ENCODE results near the gene ERH.
A peak's percentile ranks its signal among the peaks of the same experiment; 100 is the strongest.
"Not testable (repeated sequence)": the region's sequence is repeated elsewhere in the genome, so short reads cannot be mapped to it uniquely, and the experiment has no call there.

Gene ERH

DNA sequence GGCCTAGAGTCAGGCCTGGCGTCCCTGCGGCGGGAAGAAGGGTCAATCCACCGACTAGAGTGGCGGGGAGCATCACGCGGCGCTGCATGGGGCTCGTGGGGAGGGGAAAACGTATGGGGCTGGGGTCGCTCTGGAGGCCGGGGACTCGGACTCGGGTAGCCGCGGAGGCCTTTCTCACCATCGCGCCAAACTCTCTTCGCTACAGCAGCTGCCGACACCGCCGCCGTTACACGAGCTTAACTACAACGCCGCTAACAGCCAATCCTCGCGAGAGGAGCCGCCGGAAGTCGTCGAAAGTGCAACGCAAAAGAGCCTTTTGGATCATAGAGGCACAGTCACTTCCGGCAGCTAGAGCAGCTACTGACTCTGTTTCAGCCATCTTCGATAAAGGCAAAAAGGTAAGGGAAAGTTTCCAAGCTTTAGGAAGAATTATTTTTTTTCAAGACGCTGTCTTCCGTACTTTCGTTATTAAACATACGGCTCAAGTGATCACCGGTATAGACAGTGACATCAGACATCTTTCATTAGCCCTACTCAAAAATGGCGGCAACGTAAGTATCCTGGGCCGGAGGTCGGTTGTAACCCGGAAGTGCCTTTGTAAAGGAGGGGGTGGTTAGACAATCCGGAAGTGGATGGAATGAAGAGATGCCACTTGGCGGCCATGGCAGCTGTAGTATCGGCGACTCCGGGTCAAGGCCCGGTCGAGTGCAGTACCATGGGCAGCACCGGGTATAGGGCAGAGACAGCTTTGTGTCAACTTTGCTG, at the start of gene ERH, which contains the start of gene SLC39A9:
ERH (minus strand) TSS at position 247 of the 765 bp plus-strand sequence; CDS start at position 181, 66 bp downstream.
SLC39A9 (plus strand) TSS at position 640 of the 765 bp plus-strand sequence. CDS start 678 bp downstream, outside the sequence.
- peaks cover 73% of the 10 kb centered on the region for H3K4me1 Mint-ChIP-seq (ENCODE audit: low read depth)
- no peaks in the 10 kb centered on the region for H3K27me3 Mint-ChIP-seq
- no peaks in the 10 kb centered on the region for H3K9me3 Mint-ChIP-seq
- peaks cover 45% of the 10 kb centered on the region for H3K36me3 Mint-ChIP-seq (ENCODE audit: low read depth)
- H3K27ac Mint-ChIP-seq: peak within 1 kb of the TSS; percentile 98
- peak within 1 kb of the TSS; percentile 92 for H3K4me3 Mint-ChIP-seq

DNA sequence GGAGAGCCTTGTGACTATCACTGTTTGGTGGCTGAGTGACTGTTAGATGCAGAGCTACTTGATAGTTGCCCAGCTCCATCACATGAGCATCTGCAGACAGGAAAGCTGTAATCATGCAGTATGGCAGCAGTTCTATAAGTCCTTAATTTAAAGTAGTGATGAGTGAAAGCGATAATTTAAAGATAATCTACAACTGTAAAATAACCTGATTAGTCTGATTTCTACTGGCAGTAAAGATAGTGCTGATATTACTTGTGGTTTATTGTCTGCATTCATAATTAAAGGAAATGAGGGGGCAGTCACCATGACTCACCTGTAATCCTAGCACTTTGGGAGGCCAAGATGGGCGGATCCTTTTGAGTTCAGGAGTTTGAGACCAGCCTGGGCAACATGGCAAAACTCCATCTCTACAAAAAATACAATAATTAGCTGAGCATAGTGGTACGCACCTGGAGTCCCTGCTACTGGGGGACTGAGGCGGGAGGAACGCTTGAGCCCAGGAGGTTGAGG, 45.3 kb upstream of the ERH start:
- Mint-ChIP-seq H3K36me3 (ENCODE audit: low read depth) (peaks cover 49% of the 10 kb centered on the region), H3K9me3 (no peaks in the 10 kb centered on the region), H3K4me3 (peak overlapping the region; percentile 37), H3K27me3 (no peaks in the 10 kb centered on the region), H3K4me1 (ENCODE audit: low read depth) (peaks cover 23% of the 10 kb centered on the region), H3K27ac (peak overlapping the region; percentile 40)

DNA sequence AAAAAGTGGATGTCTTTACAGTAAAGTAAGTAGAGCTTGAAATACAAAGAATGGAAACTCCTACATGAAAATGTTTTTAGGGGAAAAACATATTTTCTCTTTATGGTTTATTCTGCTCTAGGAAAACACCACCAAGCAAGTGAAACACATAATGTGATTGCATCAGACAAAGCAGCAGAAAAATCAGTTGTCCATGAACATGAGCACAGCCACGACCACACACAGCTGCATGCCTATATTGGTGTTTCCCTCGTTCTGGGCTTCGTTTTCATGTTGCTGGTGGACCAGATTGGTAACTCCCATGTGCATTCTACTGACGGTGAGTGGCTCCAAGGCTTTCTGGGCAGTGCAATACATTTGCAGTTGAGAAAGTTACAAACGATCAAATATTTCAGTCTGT, 43.8 kb upstream of the ERH start:
- peak overlapping the region; percentile 27 for H3K4me3 Mint-ChIP-seq
- H3K4me1 Mint-ChIP-seq (ENCODE audit: low read depth): peaks cover 23% of the 10 kb centered on the region
- peaks cover 46% of the 10 kb centered on the region for H3K36me3 Mint-ChIP-seq (ENCODE audit: low read depth)
- no peaks in the 10 kb centered on the region for H3K9me3 Mint-ChIP-seq
- no peaks in the 10 kb centered on the region for H3K27me3 Mint-ChIP-seq
- peak overlapping the region; percentile 78 for H3K27ac Mint-ChIP-seq

DNA sequence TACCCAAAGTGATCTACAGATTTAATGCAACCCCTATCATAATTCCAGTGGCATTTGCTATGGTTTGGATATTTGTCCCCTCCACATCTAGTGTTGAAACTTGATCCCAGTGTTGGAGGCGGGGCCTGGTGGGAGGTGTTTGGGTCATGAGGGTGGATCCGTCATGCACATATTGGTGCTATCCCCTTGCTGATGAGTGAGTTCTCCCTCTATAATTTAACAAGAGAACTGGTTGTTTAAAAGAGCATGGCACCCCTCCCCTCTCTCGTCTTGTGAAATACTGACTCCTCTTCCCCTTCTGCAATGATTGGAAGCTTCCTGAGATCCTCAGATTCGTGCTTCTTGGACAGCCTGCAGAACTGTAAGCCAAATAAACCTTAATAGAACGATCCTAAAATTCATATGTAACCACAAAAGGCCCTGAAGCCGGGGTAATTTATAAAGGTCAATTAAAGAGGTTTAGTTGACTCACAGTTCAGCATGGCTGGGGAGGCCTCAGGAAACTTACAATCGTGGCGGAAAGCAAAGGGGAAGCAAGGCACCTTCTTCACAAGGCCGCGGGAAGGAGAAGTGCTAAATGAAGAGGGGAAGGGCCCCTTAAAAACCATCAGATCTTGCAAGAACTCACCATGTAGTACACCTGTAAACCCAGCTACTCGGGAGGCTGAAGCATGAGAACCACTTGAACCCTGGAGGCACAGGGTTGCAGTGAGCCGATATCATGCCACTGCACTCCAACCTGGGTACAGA, 41.6 kb upstream of the ERH start:
- Mint-ChIP-seq H3K9me3 (no peaks in the 10 kb centered on the region), H3K36me3 (ENCODE audit: low read depth) (peaks cover 44% of the 10 kb centered on the region), H3K27ac (no peak overlapping the region), H3K27me3 (no peaks in the 10 kb centered on the region), H3K4me3 (no peak overlapping the region), H3K4me1 (ENCODE audit: low read depth) (peaks cover 30% of the 10 kb centered on the region)

DNA sequence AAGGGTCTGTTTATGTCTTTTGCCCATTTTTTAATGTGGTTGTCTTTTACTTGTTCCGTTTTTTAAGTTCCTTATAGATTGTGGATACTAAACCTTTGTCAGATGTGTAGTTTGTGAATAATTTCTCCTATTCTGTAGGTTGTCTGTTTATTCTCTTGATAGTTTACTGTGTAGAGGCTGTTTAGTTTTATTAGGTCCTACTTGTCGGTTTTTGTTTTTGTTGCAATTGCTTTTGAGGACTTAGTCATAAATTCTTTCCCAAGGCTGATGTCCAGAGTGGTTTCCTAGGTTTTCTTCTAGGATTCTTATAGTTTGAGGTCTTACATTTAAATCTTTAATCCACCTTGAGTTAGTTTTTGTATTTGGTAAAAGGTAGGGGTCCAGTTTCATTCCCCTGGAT, 34.3 kb upstream of the ERH start:
- H3K9me3 Mint-ChIP-seq: no peaks in the 10 kb centered on the region
- no peak overlapping the region for H3K4me3 Mint-ChIP-seq
- H3K27me3 Mint-ChIP-seq: no peaks in the 10 kb centered on the region
- H3K4me1 Mint-ChIP-seq (ENCODE audit: low read depth): peaks cover 17% of the 10 kb centered on the region
- peaks cover 37% of the 10 kb centered on the region for H3K36me3 Mint-ChIP-seq (ENCODE audit: low read depth)
- H3K27ac Mint-ChIP-seq: no peak overlapping the region

DNA sequence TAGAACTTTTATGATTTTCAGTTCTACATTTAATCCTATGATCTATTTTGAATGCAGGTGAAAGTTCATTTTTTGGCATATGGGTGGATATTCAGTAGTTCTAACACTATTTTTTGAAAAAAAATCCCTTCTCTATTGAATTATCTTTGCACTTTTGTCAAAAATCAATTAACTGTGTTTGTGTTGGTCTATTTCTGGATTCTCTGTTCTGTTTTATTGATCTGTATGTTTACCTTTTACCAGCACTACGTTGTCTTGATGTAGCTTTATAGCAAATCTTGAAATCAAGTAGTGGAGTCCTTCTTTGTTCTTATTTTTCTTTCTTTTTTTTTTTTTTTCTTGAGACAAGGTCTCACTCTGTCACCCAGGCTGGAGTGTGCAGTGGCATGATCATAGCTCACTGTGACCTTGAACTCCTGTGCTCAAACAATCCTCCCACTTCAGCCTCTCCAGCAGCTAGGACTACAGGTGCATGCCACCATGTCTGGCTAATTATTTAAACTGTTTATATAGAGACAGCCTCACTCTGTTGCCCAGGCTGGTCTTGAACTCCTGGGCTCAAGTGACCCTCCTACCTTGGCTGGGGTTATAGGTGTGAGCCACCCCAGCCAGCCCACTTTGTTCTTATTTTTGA, 32.3 kb upstream of the ERH start:
- no peak overlapping the region for H3K4me3 Mint-ChIP-seq
- H3K4me1 Mint-ChIP-seq (ENCODE audit: low read depth): peaks cover 17% of the 10 kb centered on the region
- no peaks in the 10 kb centered on the region for H3K9me3 Mint-ChIP-seq
- H3K36me3 Mint-ChIP-seq (ENCODE audit: low read depth): peaks cover 46% of the 10 kb centered on the region
- H3K27ac Mint-ChIP-seq: no peak overlapping the region
- H3K27me3 Mint-ChIP-seq: no peaks in the 10 kb centered on the region

DNA sequence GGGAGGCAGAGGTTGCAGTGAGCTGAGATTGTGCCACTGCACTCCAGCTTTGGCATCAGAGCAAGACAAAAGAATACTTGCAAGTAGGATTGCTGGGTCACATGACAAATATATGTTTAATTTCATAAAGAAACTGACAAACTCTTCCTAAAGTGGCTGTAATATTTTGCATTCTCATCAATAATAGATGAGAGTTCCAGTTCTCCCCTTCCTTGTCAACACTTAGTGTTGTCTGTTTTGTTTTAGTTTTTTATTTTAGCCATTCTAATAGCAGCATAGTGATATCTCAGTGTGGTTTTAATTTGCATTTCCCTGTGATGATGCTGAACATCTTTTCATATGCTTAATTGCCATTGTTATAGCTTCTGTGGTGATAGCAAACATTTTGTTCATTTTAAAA, 31.5 kb upstream of the ERH start:
- no peaks in the 10 kb centered on the region for H3K9me3 Mint-ChIP-seq
- H3K27me3 Mint-ChIP-seq: no peaks in the 10 kb centered on the region
- no peak overlapping the region for H3K4me3 Mint-ChIP-seq
- H3K4me1 Mint-ChIP-seq (ENCODE audit: low read depth): peaks cover 9% of the 10 kb centered on the region
- H3K36me3 Mint-ChIP-seq (ENCODE audit: low read depth): peaks cover 47% of the 10 kb centered on the region
- no peak overlapping the region for H3K27ac Mint-ChIP-seq

DNA sequence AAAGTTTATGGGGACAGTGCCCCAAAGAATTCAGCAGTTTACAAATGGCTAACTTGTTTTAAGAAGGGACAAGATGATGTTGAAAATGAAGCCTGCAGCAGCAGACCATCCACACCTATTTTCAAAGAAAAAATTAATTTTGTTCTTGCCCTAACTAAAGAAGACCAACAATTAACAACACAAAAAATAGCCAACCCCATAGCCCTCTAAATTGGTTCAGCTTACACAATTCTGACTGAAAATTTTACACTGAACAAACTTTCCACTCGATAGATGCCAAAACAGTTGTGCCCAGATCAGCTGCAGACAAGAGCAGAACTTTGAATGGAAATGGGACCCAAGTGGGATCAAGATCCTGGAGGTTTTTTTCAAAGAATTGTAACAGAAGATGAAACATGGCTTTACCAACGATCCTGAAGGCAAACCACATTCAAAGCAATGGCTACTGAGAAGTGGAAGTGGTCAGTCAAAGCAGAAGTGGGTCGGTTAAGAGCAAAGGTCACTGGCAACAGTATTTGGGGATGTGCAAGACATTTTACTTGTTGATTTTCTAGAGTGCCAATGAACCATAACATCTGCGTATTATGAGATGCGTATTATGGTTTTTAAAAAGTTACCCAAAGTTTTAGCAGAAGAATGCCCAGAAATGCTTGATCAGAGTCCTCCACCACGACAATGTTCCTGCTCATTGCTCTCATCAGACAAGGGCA, 30.3 kb upstream of the ERH start:
- Mint-ChIP-seq H3K27ac (no peak overlapping the region), H3K9me3 (no peaks in the 10 kb centered on the region), H3K4me1 (ENCODE audit: low read depth) (peaks cover 9% of the 10 kb centered on the region), H3K27me3 (no peaks in the 10 kb centered on the region), H3K4me3 (no peak overlapping the region), H3K36me3 (ENCODE audit: low read depth) (peaks cover 53% of the 10 kb centered on the region)

DNA sequence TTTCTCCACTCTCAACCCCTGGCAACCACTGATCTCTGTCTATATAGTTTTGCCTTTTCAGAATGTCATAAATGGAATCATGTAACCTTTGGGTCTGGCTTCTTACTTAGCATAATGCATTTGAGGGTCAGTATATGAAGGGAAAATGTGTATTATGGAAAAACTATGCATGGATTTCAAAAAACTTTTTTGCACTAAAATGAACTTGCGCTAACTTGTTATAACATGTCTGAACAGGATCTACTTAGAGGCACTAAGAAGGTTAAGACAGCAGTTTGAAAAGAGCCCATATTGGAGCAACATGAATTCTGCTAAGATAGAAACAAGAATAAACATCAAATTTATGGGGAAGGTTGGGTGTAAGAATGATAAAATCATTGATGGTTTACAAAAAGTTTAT, 29.5 kb upstream of the ERH start:
- Mint-ChIP-seq H3K4me1 (ENCODE audit: low read depth) (peaks cover 9% of the 10 kb centered on the region), H3K36me3 (ENCODE audit: low read depth) (peaks cover 53% of the 10 kb centered on the region), H3K27me3 (no peaks in the 10 kb centered on the region), H3K27ac (no peak overlapping the region), H3K9me3 (no peaks in the 10 kb centered on the region), H3K4me3 (no peak overlapping the region)

DNA sequence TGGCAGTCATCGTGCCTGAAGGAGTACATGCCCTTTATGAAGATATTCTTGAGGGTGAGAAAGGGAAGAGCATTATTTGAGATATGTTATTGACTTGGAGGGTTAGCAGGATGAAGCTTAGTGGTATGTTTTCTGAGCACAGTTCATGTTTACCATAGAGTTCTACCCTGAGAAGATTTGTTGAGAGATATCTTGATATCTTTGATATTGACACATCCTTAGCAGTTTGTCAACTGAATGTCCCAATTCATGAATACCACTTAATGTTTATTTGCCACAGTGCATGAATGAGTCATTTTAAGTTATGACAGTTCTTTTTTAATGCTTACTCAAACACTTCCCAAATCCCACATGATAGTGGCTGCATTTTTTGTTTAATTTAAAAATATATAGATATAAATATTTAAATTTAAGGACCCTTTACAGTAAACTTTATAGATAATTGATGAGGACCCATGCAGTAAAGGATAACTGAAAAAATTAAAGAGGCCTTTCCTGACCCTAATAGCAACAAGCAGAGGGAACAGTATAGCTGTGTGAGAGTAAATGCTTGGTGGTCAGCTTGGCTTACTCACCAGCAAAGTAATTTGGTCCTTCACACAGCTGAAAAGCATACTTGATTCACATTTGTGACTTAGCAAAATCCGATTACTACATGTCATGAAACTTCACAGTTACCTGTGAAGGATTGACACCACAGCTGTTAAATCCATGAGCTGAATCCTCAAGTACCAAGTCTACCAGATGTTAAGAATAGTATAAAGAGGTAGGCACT, 26.2 kb upstream of the ERH start:
- Mint-ChIP-seq H3K9me3 (no peaks in the 10 kb centered on the region), H3K4me1 (ENCODE audit: low read depth) (peaks cover 21% of the 10 kb centered on the region), H3K27me3 (no peaks in the 10 kb centered on the region), H3K27ac (no peak overlapping the region), H3K4me3 (no peak overlapping the region), H3K36me3 (ENCODE audit: low read depth) (peaks cover 42% of the 10 kb centered on the region)

DNA sequence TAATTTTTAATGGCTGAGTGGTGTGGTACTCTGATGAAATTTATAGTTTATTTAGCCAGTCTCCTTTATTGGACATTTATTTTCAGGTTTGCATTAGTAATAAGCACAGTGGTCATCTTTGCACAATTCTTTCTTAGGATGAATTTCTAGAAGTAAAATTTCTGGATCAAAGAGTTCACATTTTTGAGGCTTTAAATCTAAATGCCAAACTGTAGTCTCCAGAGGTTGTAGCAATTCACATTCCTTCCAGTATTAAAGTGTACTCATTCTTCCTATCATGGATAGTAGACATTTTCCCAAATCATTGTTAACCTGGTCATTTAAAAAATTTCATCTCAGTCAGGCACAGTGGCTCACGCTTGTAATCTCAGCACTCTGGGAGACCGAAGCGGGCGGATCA, 25.2 kb upstream of the ERH start:
- Mint-ChIP-seq H3K27ac (no peak overlapping the region), H3K27me3 (no peaks in the 10 kb centered on the region), H3K4me3 (no peak overlapping the region), H3K9me3 (no peaks in the 10 kb centered on the region), H3K36me3 (ENCODE audit: low read depth) (peaks cover 32% of the 10 kb centered on the region), H3K4me1 (ENCODE audit: low read depth) (peaks cover 28% of the 10 kb centered on the region)

DNA sequence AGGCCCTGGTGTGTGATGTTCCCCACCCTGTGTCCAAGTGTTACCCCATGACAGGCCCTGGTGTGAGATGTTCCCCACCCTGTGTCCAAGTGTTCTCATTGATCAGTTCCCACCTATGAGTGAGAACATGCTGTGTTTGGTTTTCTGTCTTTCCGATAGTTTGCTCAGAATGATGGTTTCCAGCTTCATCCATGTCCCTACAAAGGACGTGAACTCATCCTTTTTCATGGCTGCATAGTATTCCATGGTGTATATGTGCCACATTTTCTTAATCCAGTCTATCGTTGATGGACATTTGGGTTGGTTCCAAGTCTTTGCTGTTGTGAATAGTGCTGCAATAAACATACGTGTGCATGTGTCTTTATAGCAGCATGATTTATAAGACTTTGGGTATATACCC, 18.0 kb upstream of the ERH start:
- peaks cover 13% of the 10 kb centered on the region for H3K36me3 Mint-ChIP-seq (ENCODE audit: low read depth)
- peaks cover 38% of the 10 kb centered on the region for H3K4me1 Mint-ChIP-seq (ENCODE audit: low read depth)
- not testable (repeated sequence) for H3K4me3 Mint-ChIP-seq, H3K27me3 Mint-ChIP-seq, H3K27ac Mint-ChIP-seq, H3K9me3 Mint-ChIP-seq

DNA sequence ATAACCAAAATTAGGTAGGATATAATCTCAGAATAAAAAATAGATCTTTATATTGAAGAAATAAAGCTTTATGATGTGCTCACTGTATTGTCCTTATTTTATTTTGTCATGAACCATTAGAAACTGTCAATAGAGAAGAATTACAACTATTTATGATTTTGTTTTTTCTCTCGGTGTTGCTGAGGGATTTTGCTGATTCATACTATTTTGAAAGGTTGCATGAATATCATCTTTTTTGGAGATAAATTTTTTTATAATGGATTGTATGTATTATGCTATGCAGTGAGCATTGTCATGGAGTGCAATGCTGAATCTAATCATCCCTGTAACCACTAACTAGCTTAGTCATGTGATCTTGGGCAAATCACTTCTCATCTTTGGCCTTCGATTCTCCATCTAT, 15.4 kb upstream of the ERH start:
- Mint-ChIP-seq H3K4me1 (ENCODE audit: low read depth) (peaks cover 16% of the 10 kb centered on the region), H3K36me3 (ENCODE audit: low read depth) (peaks cover 14% of the 10 kb centered on the region), H3K27ac (no peak overlapping the region), H3K9me3 (no peaks in the 10 kb centered on the region), H3K27me3 (no peaks in the 10 kb centered on the region), H3K4me3 (no peak overlapping the region)

All from stimulated activated naive CD8-positive, alpha-beta T cell treated with anti-CD3 and anti-CD28 coated beads, Interleukin-15, Interleukin-2, amounts not matched to agents 100 ng/mL and 50 ng/mL, for 24 hours (primary cell).